Sciatic nerve (tissue), 2 donors: Measurements from ENCODE around the gene CYB561. TPM values are rescaled to one million over a fixed set of nuclear protein-coding genes. Genes with fewer than 3 reads are reported as not detected.

Experiments
- ATAC-seq: fragments of 200-7000 bp; cut with Tn5 transposase; one replicate; pipeline ENCODE4 v1.9.1; 2020; ENCODE audit warnings: mild to moderate bottlenecking, moderate library complexity
- DNase-seq: peaks from one replicate; pipeline ENCODE4 v3.0.0-alpha.2; 2020; ENCODE audit warnings: low spot score
- intact Hi-C: fragments of 100-400 bp; cut with DNase I; formaldehyde crosslinking; loops from one replicate; pipeline ENCODE4 v1.14.2; 2022
- total RNA-seq: library from RNA; stranded (reverse); fragmentation: NEBNext Ultra II Directional; extraction: Animal tissue kit (Norgen Biotek cat#: 25700); gene quantifications from one replicate; pipeline ENCODE4 v1.2.1, GENCODE V29; 2021
- donor health status: DM: no; HTN: no; CAD: no.
- donor health status: DM: no; HTN: no; CAD: no.

Gene CYB561
- total RNA-seq, 1 donor from 2014 or later: 24.7 TPM

GRCh38 chr17:63423251-63423950 is 22.7 kb downstream of the CYB561 start:
- ATAC-seq (no peak), DNase-seq (no peak)
- intact Hi-C loops: no loop called here

- intact Hi-C loops: no loop called here
- DNase-seq (no peak), ATAC-seq (no peak)
These were observed 24.1 kb downstream of the CYB561 start for GRCh38 chr17:63421681-63422645.

- intact Hi-C loops: no loop called here
These were observed 25.0 kb downstream of the CYB561 start for GRCh38 chr17:63420868-63421680.

GRCh38 chr17:63419949-63420867 is 25.9 kb downstream of the CYB561 start:
- DNase-seq: no peak
- ATAC-seq: no peak
- intact Hi-C loops: no loop called here

More at GRCh38 chr17:63420868-63421680, 25.0 kb downstream of the CYB561 start:
- DNase-seq (no peak), ATAC-seq (no peak)

GRCh38 chr17:63419398-63419797 is 26.7 kb downstream of the CYB561 start:
- intact Hi-C loops: no loop called here
- DNase-seq (no peak), ATAC-seq (no peak)

- DNase-seq (no peak), ATAC-seq (no peak)
- intact Hi-C loops: no loop called here
These were observed 27.6 kb downstream of the CYB561 start for GRCh38 chr17:63418540-63418939.

GRCh38 chr17:63414222-63414621 is 31.9 kb downstream of the CYB561 start:
- intact Hi-C loops: no loop called here
- DNase-seq (no peak), ATAC-seq (no peak)

GRCh38 chr17:63413128-63413527 is 33.0 kb downstream of the CYB561 start:
- intact Hi-C loops: no loop called here
- DNase-seq: no peak
- no peak for ATAC-seq

- no peak for ATAC-seq
- DNase-seq: no peak
- intact Hi-C loops: no loop called here
These were observed 33.9 kb downstream of the CYB561 start for GRCh38 chr17:63412234-63412633.

GRCh38 chr17:63407741-63408330 is 38.3 kb downstream of the CYB561 start:
- DNase-seq: no peak
- no peak for ATAC-seq
- intact Hi-C loops: loop anchor here (10.0 kb wide), 1 partner anchor 703 kb away; no protein-coding TSS in a partner anchor

GRCh38 chr17:63406689-63407330 is 39.3 kb downstream of the CYB561 start:
- intact Hi-C loops: loop anchor here (10.0 kb wide), 1 partner anchor 702 kb away; no protein-coding TSS in a partner anchor
- DNase-seq (peak; percentile 79), ATAC-seq (peak; percentile 88)

GRCh38 chr17:63405741-63406261 is 40.3 kb downstream of the CYB561 start:
- ATAC-seq: peak; percentile 74

GRCh38 chr17:63405020-63405419 is 41.1 kb downstream of the CYB561 start:
- DNase-seq: no peak
- intact Hi-C loops: loop anchor here (10.0 kb wide), 1 partner anchor 700 kb away; no protein-coding TSS in a partner anchor
- no peak for ATAC-seq

More at GRCh38 chr17:63405741-63406261, 40.3 kb downstream of the CYB561 start:
- DNase-seq: no peak
- intact Hi-C loops: loop anchor here (10.0 kb wide), 1 partner anchor 701 kb away; no protein-coding TSS in a partner anchor

- no peak for ATAC-seq
- intact Hi-C loops: loop anchor here (10.0 kb wide), 1 partner anchor 698 kb away; no protein-coding TSS in a partner anchor
These were observed 43.5 kb downstream of the CYB561 start for GRCh38 chr17:63402431-63403212.

GRCh38 chr17:63399856-63400255 is 46.2 kb downstream of the CYB561 start:
- intact Hi-C loops: loop anchor here (10.0 kb wide), 1 partner anchor 695 kb away; no protein-coding TSS in a partner anchor
- DNase-seq: no peak
- peak; percentile 82 for ATAC-seq

More at GRCh38 chr17:63402431-63403212, 43.5 kb downstream of the CYB561 start:
- no peak for DNase-seq

GRCh38 chr17:63399316-63399715 is 46.8 kb downstream of the CYB561 start:
- intact Hi-C loops: no loop called here
- ATAC-seq (peak; percentile 53), DNase-seq (no peak)
